IPS DF 6.9 (cell line): Measurements from ENCODE around the gene EML6.

Experiments
- DNase-seq: peaks from one replicate; pipeline ENCODE4 v3.0.0-alpha.2; 2013; ENCODE audit warnings: low read depth, low spot score
- H3K27ac ChIP-seq: one replicate; pipeline ENCODE4 v1.5.1; 2013; ENCODE audit warnings: low read length, control low read depth
- H3K27me3 ChIP-seq: 2 replicates; pipeline ENCODE4 v1.6.1; 2013; ENCODE audit warnings: mild to moderate bottlenecking, low read length; ENCODE audit not compliant: control insufficient read depth, insufficient read depth
- H3K36me3 ChIP-seq: 2 replicates; pipeline ENCODE4 v1.6.1; 2013; ENCODE audit warnings: low read length; ENCODE audit not compliant: control insufficient read depth, insufficient read depth
- H3K4me1 ChIP-seq: 2 replicates; pipeline ENCODE4 v1.6.1; 2013; ENCODE audit warnings: low read length; ENCODE audit not compliant: control insufficient read depth, insufficient read depth
- H3K4me3 ChIP-seq: 2 replicates; pipeline ENCODE4 v1.5.1; 2013; ENCODE audit warnings: mild to moderate bottlenecking, low read length
- H3K9me3 ChIP-seq: 2 replicates; pipeline ENCODE4 v1.6.1; 2013; ENCODE audit warnings: low read length, inconsistent platforms; ENCODE audit not compliant: control insufficient read depth, insufficient read depth
- WGBS: extraction: QIAGEN DNeasy Blood & Tissue Kit; methylation state at CpG from one replicate; pipeline ENCODE4 v1.1.7; 2013; ENCODE audit warnings: mixed read lengths, missing lambda C conversion rate; ENCODE audit not compliant: insufficient read length, insufficient coverage; 5-methylcytosine and 5-hydroxymethylcytosine counted together

The EML6 gene

GRCh38 chr2:54771166-54771885 is 47.9 kb downstream of the EML6 start:
- H3K9me3 ChIP-seq, result no peaks in the 10 kb centered on the region
- WGBS, result no CpG with 5 or more reads among the region's 10 CpGs
- no peak overlapping the region for H3K4me3 ChIP-seq
- no peak for DNase-seq
- no peaks in the 10 kb centered on the region; the same call in 1 of the 2 replicates for H3K27me3 ChIP-seq
- no peaks in the 10 kb centered on the region for H3K36me3 ChIP-seq
- no peak overlapping the region for H3K27ac ChIP-seq
- H3K4me1 ChIP-seq, result no peaks in the 10 kb centered on the region

- no peak overlapping the region for H3K4me3 ChIP-seq
- no peak overlapping the region for H3K27ac ChIP-seq
- DNase-seq, result no peak
These were observed 48.6 kb downstream of the EML6 start for GRCh38 chr2:54772110-54772509.

GRCh38 chr2:54772531-54772930 is 49.1 kb downstream of the EML6 start:
- WGBS, result no CpG with 5 or more reads among the region's 4 CpGs
- no peak for DNase-seq
- no peak overlapping the region for H3K4me3 ChIP-seq
- H3K27me3 ChIP-seq, result no peaks in the 10 kb centered on the region; the same call in 1 of the 2 replicates
- H3K9me3 ChIP-seq, result no peaks in the 10 kb centered on the region
- H3K27ac ChIP-seq, result no peak overlapping the region
- no peaks in the 10 kb centered on the region for H3K36me3 ChIP-seq
- H3K4me1 ChIP-seq, result no peaks in the 10 kb centered on the region

More at GRCh38 chr2:54772110-54772509, 48.6 kb downstream of the EML6 start:
- WGBS, result 100% methylated on average over 1 of the region's 3 CpGs
- Histone ChIP-seq H3K36me3 (no peaks in the 10 kb centered on the region), H3K27me3 (no peaks in the 10 kb centered on the region; the same call in 1 of the 2 replicates), H3K4me1 (no peaks in the 10 kb centered on the region), H3K9me3 (no peaks in the 10 kb centered on the region)

- no peak for DNase-seq
- no peak overlapping the region for H3K4me3 ChIP-seq
- H3K27ac ChIP-seq, result no peak overlapping the region
- no peaks in the 10 kb centered on the region for H3K36me3 ChIP-seq
- WGBS, result no CpG with 5 or more reads among the region's 3 CpGs
- H3K27me3 ChIP-seq, result no peaks in the 10 kb centered on the region; the same call in 1 of the 2 replicates
- H3K9me3 ChIP-seq, result no peaks in the 10 kb centered on the region
- H3K4me1 ChIP-seq, result no peaks in the 10 kb centered on the region
These were observed 49.8 kb downstream of the EML6 start for GRCh38 chr2:54773233-54773632.

- no peaks in the 10 kb centered on the region for H3K9me3 ChIP-seq
- no peaks in the 10 kb centered on the region for H3K4me1 ChIP-seq
- H3K36me3 ChIP-seq, result no peaks in the 10 kb centered on the region
- H3K4me3 ChIP-seq, result no peak overlapping the region
- no peaks in the 10 kb centered on the region; the same call in 1 of the 2 replicates for H3K27me3 ChIP-seq
- WGBS, result no CpG with 5 or more reads among the region's 2 CpGs
- no peak overlapping the region for H3K27ac ChIP-seq
- peak; percentile 39 for DNase-seq
These were observed 50.4 kb downstream of the EML6 start for GRCh38 chr2:54773838-54774237.

GRCh38 chr2:54775710-54776109 is 52.2 kb downstream of the EML6 start:
- Histone ChIP-seq H3K4me3 (no peak overlapping the region), H3K36me3 (no peaks in the 10 kb centered on the region), H3K27me3 (no peaks in the 10 kb centered on the region; the same call in 1 of the 2 replicates), H3K9me3 (no peaks in the 10 kb centered on the region), H3K27ac (no peak overlapping the region), H3K4me1 (no peaks in the 10 kb centered on the region)
- no peak for DNase-seq

GRCh38 chr2:54776494-54776893 is 53.0 kb downstream of the EML6 start:
- no peaks in the 10 kb centered on the region for H3K9me3 ChIP-seq
- H3K27ac ChIP-seq, result no peak overlapping the region
- H3K27me3 ChIP-seq, result no peaks in the 10 kb centered on the region; the same call in 1 of the 2 replicates
- no CpG with 5 or more reads among the region's 2 CpGs for WGBS
- no peak overlapping the region for H3K4me3 ChIP-seq
- H3K4me1 ChIP-seq, result no peaks in the 10 kb centered on the region
- H3K36me3 ChIP-seq, result no peaks in the 10 kb centered on the region
- no peak for DNase-seq

GRCh38 chr2:54783349-54783748 is 59.9 kb downstream of the EML6 start:
- H3K36me3 ChIP-seq, result no peaks in the 10 kb centered on the region
- no peak for DNase-seq
- no peaks in the 10 kb centered on the region for H3K4me1 ChIP-seq
- H3K27ac ChIP-seq, result no peak overlapping the region
- H3K27me3 ChIP-seq, result no peaks in the 10 kb centered on the region
- H3K4me3 ChIP-seq, result no peak overlapping the region
- H3K9me3 ChIP-seq, result no peaks in the 10 kb centered on the region
- no CpG with 5 or more reads among the region's 3 CpGs for whole genome bisulfite sequencing

GRCh38 chr2:54787270-54787669 is 63.8 kb downstream of the EML6 start:
- no peak overlapping the region for H3K27ac ChIP-seq
- no peaks in the 10 kb centered on the region for H3K27me3 ChIP-seq
- no peak for DNase-seq
- H3K4me1 ChIP-seq, result no peaks in the 10 kb centered on the region
- no peak overlapping the region for H3K4me3 ChIP-seq
- WGBS, result no CpG with 5 or more reads among the region's 4 CpGs
- no peaks in the 10 kb centered on the region for H3K9me3 ChIP-seq
- H3K36me3 ChIP-seq, result no peaks in the 10 kb centered on the region

GRCh38 chr2:54787755-54788366 is 64.4 kb downstream of the EML6 start:
- Histone ChIP-seq H3K27ac (no peak overlapping the region), H3K4me1 (no peaks in the 10 kb centered on the region), H3K36me3 (no peaks in the 10 kb centered on the region), H3K4me3 (no peak overlapping the region), H3K9me3 (no peaks in the 10 kb centered on the region), H3K27me3 (no peaks in the 10 kb centered on the region)
- DNase-seq, result no peak
- WGBS, result no CpG with 5 or more reads among the region's 17 CpGs

GRCh38 chr2:54789878-54790277 is 66.4 kb downstream of the EML6 start:
- no peaks in the 10 kb centered on the region for H3K9me3 ChIP-seq
- H3K27ac ChIP-seq, result no peak overlapping the region
- 100% methylated on average over 1 of the region's 2 CpGs for WGBS
- DNase-seq, result no peak
- H3K4me1 ChIP-seq, result no peaks in the 10 kb centered on the region
- no peaks in the 10 kb centered on the region for H3K36me3 ChIP-seq
- no peak overlapping the region for H3K4me3 ChIP-seq
- H3K27me3 ChIP-seq, result no peaks in the 10 kb centered on the region
